H9 (cell line): ENCODE data around the gene KBTBD8. TPM values are rescaled to one million over a fixed set of nuclear protein-coding genes. Genes with fewer than 3 reads are reported as not detected.

Source experiments
- DNase-seq: peaks from one replicate; pipeline ENCODE4 v3.0.0-alpha.2; 2017
- H2AFZ ChIP-seq: one replicate; pipeline ENCODE4 v1.6.1; 2013; ENCODE audit warnings: mild to moderate bottlenecking, low read length, control low read depth, moderate library complexity
- H2AK5ac ChIP-seq: 2 replicates; pipeline ENCODE4 v1.6.1; 2013; ENCODE audit warnings: low read length, control low read depth, mixed read lengths; ENCODE audit not compliant: insufficient read length
- H2BK120ac ChIP-seq: one replicate; pipeline ENCODE4 v1.6.1; 2013; ENCODE audit warnings: low read depth, mild to moderate bottlenecking, low read length, control low read depth, inconsistent platforms; ENCODE audit not compliant: poor library complexity, severe bottlenecking
- H2BK12ac ChIP-seq: 2 replicates; pipeline ENCODE4 v1.6.1; 2013; ENCODE audit warnings: low read length, control low read depth, mixed read lengths, low read depth; ENCODE audit not compliant: insufficient read length
- H2BK15ac ChIP-seq: 2 replicates; pipeline ENCODE4 v1.6.1; 2013; ENCODE audit warnings: low read depth, low read length, control low read depth
- H2BK20ac ChIP-seq: one replicate; pipeline ENCODE4 v1.6.1; 2013; ENCODE audit warnings: low read depth, mild to moderate bottlenecking, low read length, control low read depth, inconsistent platforms; ENCODE audit not compliant: poor library complexity, severe bottlenecking
- H2BK5ac ChIP-seq: 2 replicates; pipeline ENCODE4 v1.6.1; 2013; ENCODE audit warnings: low read length, control low read depth, mixed read lengths; ENCODE audit not compliant: insufficient read length
- H3K14ac ChIP-seq: 2 replicates; pipeline ENCODE4 v1.6.1; 2013; ENCODE audit warnings: low read length, control low read depth; ENCODE audit not compliant: insufficient read depth
- H3K18ac ChIP-seq: 2 replicates; pipeline ENCODE4 v1.6.1; 2013; ENCODE audit warnings: low read depth, mild to moderate bottlenecking, mixed read lengths, low read length, control low read depth; ENCODE audit not compliant: insufficient read length
- H3K23ac ChIP-seq: 2 replicates; pipeline ENCODE4 v1.6.1; 2013; ENCODE audit warnings: low read length, control low read depth, mixed read lengths, low read depth; ENCODE audit not compliant: insufficient read length
- H3K23me2 ChIP-seq: 2 replicates; pipeline ENCODE4 v1.6.1; 2013; ENCODE audit warnings: low read depth, mild to moderate bottlenecking, mixed read lengths, low read length, control low read depth; ENCODE audit not compliant: insufficient read length, poor library complexity, severe bottlenecking
- H3K27ac ChIP-seq: 2 replicates; pipeline ENCODE4 v1.5.1; 2013; ENCODE audit warnings: low read length, control low read depth, mixed read lengths, low read depth; ENCODE audit not compliant: insufficient read length
- H3K27me3 ChIP-seq: 2 replicates; pipeline ENCODE4 v1.6.1; 2013; ENCODE audit warnings: low read length, control low read depth, inconsistent platforms; ENCODE audit not compliant: insufficient read depth
- H3K4ac ChIP-seq: 2 replicates; pipeline ENCODE4 v1.6.1; 2013; ENCODE audit warnings: low read depth, mild to moderate bottlenecking, control low read depth, inconsistent platforms, low read length, moderate library complexity
- H3K4me1 ChIP-seq: 2 replicates; pipeline ENCODE4 v1.6.1; 2013; ENCODE audit warnings: low read length, control low read depth, inconsistent platforms; ENCODE audit not compliant: insufficient read depth
- H3K4me2 ChIP-seq: 2 replicates; pipeline ENCODE4 v1.6.1; 2013; ENCODE audit warnings: low read length, control low read depth, mixed read lengths; ENCODE audit not compliant: insufficient read length, insufficient read depth
- H3K56ac ChIP-seq: 2 replicates; pipeline ENCODE4 v1.6.1; 2013; ENCODE audit warnings: low read depth, mild to moderate bottlenecking, mixed read lengths, low read length, control low read depth; ENCODE audit not compliant: insufficient read length
- H3K79me1 ChIP-seq: 2 replicates; pipeline ENCODE4 v1.6.1; 2013; ENCODE audit warnings: low read depth, mild to moderate bottlenecking, moderate library complexity, low read length, control low read depth, inconsistent platforms; ENCODE audit not compliant: insufficient read depth, poor library complexity, severe bottlenecking
- H3K79me2 ChIP-seq: 2 replicates; pipeline ENCODE4 v1.6.1; 2013; ENCODE audit warnings: low read length, control low read depth, inconsistent platforms; ENCODE audit not compliant: insufficient read depth
- H3K9ac ChIP-seq: 2 replicates; pipeline ENCODE4 v1.6.1; 2013; ENCODE audit warnings: low read length, control low read depth, mixed read lengths; ENCODE audit not compliant: insufficient read length; ENCODE audit errors: extremely low read depth
- H3K9me3 ChIP-seq: one replicate; pipeline ENCODE4 v1.6.1; 2013; ENCODE audit warnings: low read depth, low read length, inconsistent platforms; ENCODE audit not compliant: control insufficient read depth
- H3T11ph ChIP-seq: one replicate; pipeline ENCODE4 v1.6.1; 2013; ENCODE audit warnings: mild to moderate bottlenecking, low read length, control low read depth, inconsistent platforms
- H4K20me1 ChIP-seq: one replicate; pipeline ENCODE4 v1.6.1; 2013; ENCODE audit not compliant: control insufficient read depth, insufficient read length, insufficient read depth
- H4K5ac ChIP-seq: 2 replicates; pipeline ENCODE4 v1.6.1; 2013; ENCODE audit warnings: low read depth, mild to moderate bottlenecking, mixed read lengths, low read length, control low read depth; ENCODE audit not compliant: insufficient read length
- H4K8ac ChIP-seq: replicated peaks from 2 replicates; pipeline ENCODE4 v1.6.1; 2013; ENCODE audit warnings: low read length, control low read depth, mixed read lengths, low read depth; ENCODE audit not compliant: insufficient read length
- H4K91ac ChIP-seq: 2 replicates; pipeline ENCODE4 v1.6.1; 2013; ENCODE audit warnings: low read depth, mild to moderate bottlenecking, moderate library complexity, mixed read lengths, low read length, control low read depth; ENCODE audit not compliant: insufficient read length
- H3K27ac Mint-ChIP-seq, 3 experiments: 2 replicates in 2 of 3; 3 replicates in 1 of 3; pipeline ENCODE4 v1.8.0; 2020 to 2021; ENCODE audit warnings: mixed read lengths in 3 of 3, mild to moderate bottlenecking in 1 of 3, moderate library complexity in 1 of 3
- H3K27me3 Mint-ChIP-seq: 2 replicates; pipeline ENCODE4 v1.8.0; 2021; ENCODE audit warnings: low read depth, mild to moderate bottlenecking, moderate library complexity, mixed read lengths
- H3K36me3 Mint-ChIP-seq, 3 experiments: 2 replicates in 2 of 3; 3 replicates in 1 of 3; pipeline ENCODE4 v1.8.0; 2020 to 2021; ENCODE audit warnings: low read depth in 3 of 3, mixed read lengths in 3 of 3; ENCODE audit not compliant: insufficient read depth in 1 of 3
- H3K4me1 Mint-ChIP-seq, 2 experiments: 2 replicates each; pipeline ENCODE4 v1.8.0; 2020; ENCODE audit warnings: mixed read lengths in 2 of 2
- H3K4me3 Mint-ChIP-seq, 2 experiments: 2 replicates in 1 of 2; 3 replicates in 1 of 2; pipeline ENCODE4 v1.8.0; 2020 to 2021; ENCODE audit warnings: mild to moderate bottlenecking in 2 of 2, mixed read lengths in 2 of 2, moderate library complexity in 1 of 2
- H3K9me3 Mint-ChIP-seq, 2 experiments: 2 replicates in 1 of 2; 3 replicates in 1 of 2; pipeline ENCODE4 v1.8.0; 2020; ENCODE audit warnings: mild to moderate bottlenecking in 2 of 2, mixed read lengths in 2 of 2, moderate library complexity in 1 of 2
- CTCF ChIP-seq: fragments of 200-600 bp; sonication (generic); conservative IDR thresholded peaks from 3 replicates; pipeline ENCODE4 v1.8.0; 2021; ENCODE audit warnings: antibody characterized with exemption, mild to moderate bottlenecking
- WGBS: extraction: QIAGEN DNeasy Blood & Tissue Kit; methylation state at CpG from one replicate; pipeline ENCODE4 v1.1.7; 2013; ENCODE audit warnings: missing lambda C conversion rate, low lambda C conversion rate, mixed read lengths; ENCODE audit not compliant: insufficient read length; ENCODE audit errors: extremely low coverage; 5-methylcytosine and 5-hydroxymethylcytosine counted together
- total RNA-seq: library from RNA; stranded (reverse); gene quantifications from 2 replicates; pipeline ENCODE4 v1.2.1, GENCODE V29; 2021

Gene KBTBD8
- total RNA-seq, 1 experiment from 2014 or later, result 16.7 TPM

- Histone ChIP-seq H4K5ac (no peak overlapping the region), H3K14ac (no peak overlapping the region), H3K4me1 (no peaks in the 10 kb centered on the region; the same call in 1 of the 2 replicates), H3K79me2 (no peaks in the 10 kb centered on the region), H3K9ac (no peak overlapping the region), H3K23ac (no peak overlapping the region), H3K79me1 (no peaks in the 10 kb centered on the region), H2BK15ac (no peak overlapping the region), H4K20me1 (no peaks in the 10 kb centered on the region), H2BK20ac (no peak overlapping the region), H3K27ac (no peak overlapping the region), H2AFZ (no peak overlapping the region), H3K18ac (no peak overlapping the region), H3K23me2 (no peaks in the 10 kb centered on the region), H2AK5ac (no peak overlapping the region), H3K4ac (no peak overlapping the region), H3T11ph (no peak overlapping the region), H2BK12ac (no peak overlapping the region), H3K9me3 (no peaks in the 10 kb centered on the region), H3K27me3 (no peaks in the 10 kb centered on the region), H3K56ac (no peak overlapping the region), H4K91ac (no peak overlapping the region), H2BK5ac (no peak overlapping the region), H3K4me2 (no peak overlapping the region), H2BK120ac (no peak overlapping the region), H4K8ac (no peak overlapping the region)
- WGBS, result no CpG with 5 or more reads among the region's 2 CpGs
- Mint-ChIP-seq H3K9me3 (peaks cover 4 to 5% of the 10 kb centered on the region in 2 experiments; a peak in 4 of 5 replicates), H3K4me1 (peaks cover 10 to 14% of the 10 kb centered on the region in 2 experiments), H3K36me3 (peaks cover 0 to 4% (median 0%) of the 10 kb centered on the region in 3 experiments; a peak in 3 of 7 replicates), H3K27me3 (no peaks in the 10 kb centered on the region; the same call in 1 of the 2 replicates), H3K27ac (no peak overlapping the region), H3K4me3 (no peak overlapping the region)
- TF ChIP-seq CTCF, result no peak
- DNase-seq, result no peak
These were observed 48.9 kb downstream of the KBTBD8 start for GRCh38 chr3:67047051-67047450.
